HG03342 (cell line): ENCODE results near the gene SMNDC1.
A peak's percentile ranks its signal among the peaks of the same experiment; 100 is the strongest.
"Not testable (repeated sequence)": the region's sequence is repeated elsewhere in the genome, so short reads cannot be mapped to it uniquely, and the experiment has no call there.

ENCODE experiments used
- ATAC-seq: cut with Tn5 transposase; IDR thresholded peaks from one replicate; pipeline ENCODE4 v1.9.1; 2021; ENCODE audit warnings: mild to moderate bottlenecking, moderate library complexity; ENCODE audit not compliant: unreplicated experiment

Gene SMNDC1

GRCh38 chr10:110286841-110287240 lies 17.9 kb downstream of the SMNDC1 start:
- ATAC-seq = no peak

GRCh38 chr10:110285501-110285900 lies 19.2 kb downstream of the SMNDC1 start:
- no peak for ATAC-seq

DNA sequence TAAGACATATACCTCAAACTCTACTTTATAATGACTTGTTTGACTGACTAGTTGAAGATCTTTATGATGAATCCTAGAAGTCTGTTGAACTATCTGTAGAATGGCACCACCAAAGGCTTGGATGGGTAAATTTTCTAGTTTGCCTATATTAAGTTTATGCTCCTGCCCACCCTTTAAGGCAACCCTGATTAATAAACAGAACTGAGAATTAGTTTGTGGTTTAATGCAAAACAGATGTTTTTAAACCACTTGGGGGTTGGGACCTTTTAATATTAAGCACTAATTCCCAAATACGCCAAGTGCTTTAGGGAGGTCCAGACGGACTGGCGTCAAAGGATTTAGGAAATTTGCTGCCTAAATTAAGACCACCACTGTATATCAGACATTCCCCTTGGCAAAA lies 20.5 kb downstream of the SMNDC1 start:
- no peak for ATAC-seq

- ATAC-seq = peak; percentile 51
Observed at GRCh38 chr10:110279407-110279986, 25.2 kb downstream of the SMNDC1 start.

- ATAC-seq = no peak
Observed at GRCh38 chr10:110278562-110279406, 25.9 kb downstream of the SMNDC1 start.

DNA sequence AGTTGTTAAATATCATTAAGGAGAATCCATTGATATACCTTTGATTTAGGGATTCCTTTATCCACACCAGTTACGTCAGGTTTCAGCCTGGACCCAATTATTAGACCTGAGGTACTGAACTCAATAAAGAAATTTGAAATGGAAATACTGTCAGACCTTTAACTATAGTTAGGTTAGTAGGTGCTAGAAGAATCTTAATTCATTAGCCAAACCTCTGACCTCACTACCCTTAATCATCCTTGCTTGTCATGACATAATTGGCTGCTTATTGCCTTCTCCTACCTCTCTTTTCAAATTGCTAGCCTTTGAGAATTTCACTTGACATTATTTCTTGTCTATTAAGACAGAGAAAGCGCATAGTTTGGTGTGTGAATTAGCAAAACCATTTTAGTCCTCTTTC lies 27.1 kb downstream of the SMNDC1 start:
- no peak for ATAC-seq

- no peak for ATAC-seq
Observed at GRCh38 chr10:110276603-110277002, 28.1 kb downstream of the SMNDC1 start.

DNA sequence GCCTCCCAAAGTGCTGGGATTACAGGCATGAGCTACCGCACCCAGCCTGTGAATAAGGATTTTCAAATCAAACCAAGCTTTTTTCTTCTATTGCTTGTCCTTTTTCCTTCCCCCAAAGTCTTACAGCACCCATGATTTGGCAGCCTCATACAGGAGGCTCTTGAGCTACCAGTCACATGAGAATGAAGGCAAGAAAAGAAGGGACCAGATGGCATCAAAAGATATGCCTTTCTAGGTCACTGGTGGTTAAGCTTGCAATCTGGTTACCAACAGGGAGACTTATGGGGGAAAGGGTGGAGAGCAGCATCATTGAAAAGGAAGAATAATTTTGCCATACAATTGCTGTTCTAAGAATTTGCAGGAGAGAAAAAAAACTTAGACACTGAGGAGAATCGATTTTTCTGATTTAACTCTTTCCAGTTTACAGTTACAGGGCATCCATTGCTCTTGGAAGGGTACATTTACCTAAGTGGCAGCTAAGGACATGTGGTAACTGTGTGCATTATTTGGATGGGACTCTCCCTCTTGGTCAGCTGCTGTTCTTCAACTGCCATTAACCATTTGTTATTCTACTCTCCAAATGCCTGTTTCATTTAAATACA lies 29.5 kb downstream of the SMNDC1 start:
- ATAC-seq = no peak

- no peak for ATAC-seq
Observed at GRCh38 chr10:110274647-110275046, 30.1 kb downstream of the SMNDC1 start.

GRCh38 chr10:110274072-110274627 lies 30.6 kb downstream of the SMNDC1 start:
- no peak for ATAC-seq

DNA sequence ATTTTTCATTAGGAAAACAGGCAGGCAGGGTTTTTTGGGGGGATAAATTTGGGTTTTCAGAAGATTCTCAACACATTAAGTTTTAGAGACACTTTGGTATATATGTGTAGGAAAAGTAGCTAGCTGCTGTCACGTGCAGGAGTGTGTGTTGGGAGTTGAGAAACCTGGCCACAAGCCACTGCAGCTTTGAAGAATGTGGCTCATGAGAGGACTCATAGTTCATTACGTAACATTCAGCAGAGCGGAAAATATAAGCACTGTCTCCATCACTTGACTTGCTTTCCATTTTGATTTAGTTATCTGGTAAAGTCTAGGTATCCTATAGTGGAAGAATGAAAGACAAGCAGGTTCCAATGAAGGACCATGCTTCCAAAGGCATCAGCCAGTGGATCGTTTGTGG lies 31.2 kb downstream of the SMNDC1 start:
- ATAC-seq = peak; percentile 49

- ATAC-seq = not testable (repeated sequence)
Observed at GRCh38 chr10:110272995-110273394, 31.7 kb downstream of the SMNDC1 start.

DNA sequence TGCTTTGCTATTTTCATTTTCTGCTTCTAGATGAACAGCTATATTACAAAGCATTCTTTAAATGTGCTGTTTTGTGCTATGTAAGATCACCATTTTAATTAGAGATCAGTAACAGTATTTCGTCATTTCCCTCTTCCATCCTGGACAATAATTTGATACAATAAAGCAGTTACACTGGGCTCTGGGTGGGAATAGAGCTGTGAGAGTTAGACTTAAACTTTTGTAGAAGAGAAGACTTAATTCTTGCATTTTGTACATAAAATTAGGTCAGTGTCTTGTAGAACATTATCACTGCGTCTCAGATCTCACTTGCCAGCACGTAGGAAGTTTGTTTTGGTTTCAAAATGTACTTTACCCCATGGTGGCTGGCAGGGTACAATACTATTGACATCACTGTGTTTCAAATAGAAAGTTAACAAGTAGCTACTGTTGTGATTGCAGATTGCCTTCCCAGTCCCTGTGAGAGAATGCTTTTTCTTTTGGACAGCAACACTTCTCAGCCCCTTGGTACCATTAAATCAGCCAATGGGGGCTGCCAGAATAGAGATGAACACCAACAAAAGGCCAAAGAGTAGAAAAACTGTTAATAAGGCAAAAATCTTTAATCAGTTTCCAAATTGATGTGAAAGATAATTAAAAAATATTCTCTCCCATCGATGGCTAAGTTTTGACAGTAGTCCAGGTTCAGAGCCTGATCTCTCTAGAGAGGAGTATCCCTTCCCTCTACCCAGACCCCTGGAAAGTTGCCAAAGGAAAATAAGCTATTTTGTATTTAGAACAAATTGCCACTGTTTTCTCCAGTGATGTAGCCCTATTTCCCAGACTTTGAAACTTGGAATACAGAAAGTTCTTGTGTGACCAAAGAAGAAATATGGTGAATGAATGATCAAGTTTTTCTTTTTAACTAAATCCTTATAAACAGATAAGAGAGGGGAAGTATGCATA lies 35.1 kb downstream of the SMNDC1 start:
- peak; percentile 60 for ATAC-seq

GRCh38 chr10:110268971-110269370 lies 35.7 kb downstream of the SMNDC1 start:
- ATAC-seq = no peak

DNA sequence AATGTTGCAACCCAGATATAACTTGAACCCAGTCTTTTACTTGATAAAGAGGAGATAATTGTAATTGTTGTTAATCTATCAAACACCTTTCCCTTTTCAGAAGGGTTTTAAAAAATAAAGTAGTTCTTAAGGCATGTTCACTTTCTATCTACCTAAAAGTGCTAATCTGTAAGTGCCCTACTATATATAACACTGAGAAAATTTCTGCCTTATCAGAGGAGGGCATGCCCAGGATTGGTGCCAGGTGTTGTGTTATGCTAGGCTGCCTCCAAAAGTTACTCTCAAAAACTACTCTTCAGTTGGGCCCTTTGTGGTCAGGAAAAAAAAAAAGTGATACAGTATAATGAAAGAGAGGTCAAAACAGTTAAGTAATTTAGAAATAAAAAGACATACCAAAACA lies 36.3 kb downstream of the SMNDC1 start:
- no peak for ATAC-seq

DNA sequence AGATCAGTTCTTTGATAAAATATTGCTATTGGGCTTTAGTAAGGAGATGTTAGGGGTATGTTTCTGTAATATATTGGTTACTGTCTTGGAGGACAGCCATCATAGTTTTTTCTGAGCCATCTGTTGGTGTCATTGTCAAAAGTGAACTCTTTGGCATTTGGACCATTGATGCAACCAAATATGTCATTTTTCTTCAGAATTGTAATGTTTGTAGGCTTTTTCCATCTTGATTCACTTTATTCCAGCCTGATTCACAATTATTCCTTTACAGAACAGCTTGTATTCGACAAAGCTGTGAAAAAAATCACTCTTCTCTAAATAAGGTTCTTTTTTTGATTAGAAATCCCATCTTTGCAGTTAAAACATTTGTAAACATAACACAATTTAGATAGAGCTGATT lies 37.4 kb downstream of the SMNDC1 start:
- no peak for ATAC-seq

DNA sequence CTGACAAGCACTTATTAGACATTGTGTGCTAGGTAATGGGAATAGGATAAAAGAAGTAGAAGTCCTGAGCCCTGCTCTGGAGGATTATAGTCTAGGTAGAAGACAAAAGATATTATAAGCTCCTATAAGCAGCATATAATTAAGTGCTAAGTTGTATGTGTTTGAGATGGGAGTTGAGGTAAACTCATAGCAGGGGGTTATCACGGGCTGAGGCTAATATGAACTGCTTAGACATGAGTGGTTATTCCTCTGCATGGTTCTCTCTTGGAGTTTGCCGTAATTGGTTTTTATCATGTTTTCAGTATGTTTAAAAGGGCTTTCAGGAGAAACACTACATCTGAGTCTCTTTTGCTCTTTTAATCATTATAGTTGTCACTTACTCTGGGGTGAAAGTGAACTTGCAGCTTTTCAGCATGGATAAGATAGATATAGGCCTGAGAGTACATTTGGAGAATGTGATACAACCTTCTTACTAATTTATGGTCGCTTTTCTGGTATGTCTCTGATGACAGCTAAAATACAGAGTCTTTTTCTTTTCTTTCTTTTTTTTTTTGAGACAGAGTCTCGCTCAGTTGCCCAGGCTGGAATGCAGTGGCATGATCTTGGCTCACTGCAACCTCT lies 39.0 kb downstream of the SMNDC1 start:
- no peak for ATAC-seq

DNA sequence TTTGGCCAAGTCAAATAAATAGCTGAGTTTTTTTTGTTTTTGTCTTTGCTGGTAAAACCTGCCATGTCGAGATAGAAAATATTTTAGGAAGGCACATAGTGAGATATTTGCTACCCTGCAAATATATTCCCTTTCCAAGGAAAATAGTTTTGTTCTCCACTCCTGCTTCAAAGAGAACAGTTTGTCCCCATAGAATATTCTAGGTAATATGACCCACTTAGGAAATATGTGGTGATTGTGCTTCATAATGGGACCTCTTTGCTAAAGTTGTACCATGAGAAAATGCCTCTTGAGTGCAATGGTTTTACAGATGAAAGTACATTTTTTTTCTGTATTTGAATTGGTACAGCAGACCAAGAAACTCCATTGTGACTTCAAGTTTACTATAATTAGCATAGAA lies 41.6 kb downstream of the SMNDC1 start:
- ATAC-seq = no peak

- ATAC-seq = no peak
Observed at GRCh38 chr10:110260746-110261477, 43.8 kb downstream of the SMNDC1 start.

DNA sequence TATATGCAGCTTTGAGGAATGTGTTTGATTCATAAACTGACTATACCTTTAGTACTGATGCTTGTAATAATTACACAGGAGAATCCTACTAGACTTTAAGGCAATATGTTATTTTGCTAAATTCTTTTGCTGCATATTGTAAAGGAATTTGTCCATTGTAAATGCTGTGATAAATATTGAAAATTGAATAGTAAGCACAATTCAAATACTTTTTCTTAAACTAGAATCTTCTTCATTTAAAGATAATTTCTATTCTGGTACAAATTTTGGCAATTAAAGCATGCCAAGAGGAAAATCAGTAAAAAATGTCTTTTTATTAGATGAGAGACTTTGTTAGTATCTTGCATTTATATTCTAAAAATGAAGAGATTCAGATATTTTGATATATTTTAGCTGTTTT lies 45.4 kb downstream of the SMNDC1 start:
- no peak for ATAC-seq
